KBM-7 (cell line): ENCODE results near the gene SOHLH1.

Experiments
- DNase-seq: peaks from one replicate; pipeline ENCODE4 v3.0.0-alpha.2; 2015
- in situ Hi-C: fragments of 300-500 bp; cut with MboI; formaldehyde crosslinking; loops from 2 replicates; pipeline ENCODE4 v1.14.3; 2020; ENCODE audit warnings: low sequenced_read_pairs, low pct_unique_long_range_greater_than_20kb, mixed read lengths

The SOHLH1 gene

DNA sequence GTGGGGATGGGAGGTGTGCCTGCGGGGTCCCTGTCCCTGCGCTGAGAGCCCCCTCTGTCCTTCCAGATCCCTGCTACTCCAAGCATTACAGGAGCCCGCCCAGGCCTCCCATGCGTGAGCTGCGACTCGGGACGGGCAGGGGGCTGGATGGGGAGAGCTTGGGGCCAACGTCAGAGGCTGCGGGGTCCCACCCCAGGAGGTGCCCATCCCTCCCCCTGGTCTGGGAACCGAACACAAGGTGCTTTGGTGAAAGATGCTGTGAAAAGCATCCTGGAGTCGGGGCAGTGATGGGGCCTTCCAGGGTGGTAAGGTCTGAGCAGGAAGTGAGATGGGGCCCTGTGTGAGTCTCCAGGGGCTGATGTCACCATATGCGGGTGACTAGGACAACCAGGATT, 33.5 kb downstream of the SOHLH1 start:
- in situ Hi-C loops: no loop called here

DNA sequence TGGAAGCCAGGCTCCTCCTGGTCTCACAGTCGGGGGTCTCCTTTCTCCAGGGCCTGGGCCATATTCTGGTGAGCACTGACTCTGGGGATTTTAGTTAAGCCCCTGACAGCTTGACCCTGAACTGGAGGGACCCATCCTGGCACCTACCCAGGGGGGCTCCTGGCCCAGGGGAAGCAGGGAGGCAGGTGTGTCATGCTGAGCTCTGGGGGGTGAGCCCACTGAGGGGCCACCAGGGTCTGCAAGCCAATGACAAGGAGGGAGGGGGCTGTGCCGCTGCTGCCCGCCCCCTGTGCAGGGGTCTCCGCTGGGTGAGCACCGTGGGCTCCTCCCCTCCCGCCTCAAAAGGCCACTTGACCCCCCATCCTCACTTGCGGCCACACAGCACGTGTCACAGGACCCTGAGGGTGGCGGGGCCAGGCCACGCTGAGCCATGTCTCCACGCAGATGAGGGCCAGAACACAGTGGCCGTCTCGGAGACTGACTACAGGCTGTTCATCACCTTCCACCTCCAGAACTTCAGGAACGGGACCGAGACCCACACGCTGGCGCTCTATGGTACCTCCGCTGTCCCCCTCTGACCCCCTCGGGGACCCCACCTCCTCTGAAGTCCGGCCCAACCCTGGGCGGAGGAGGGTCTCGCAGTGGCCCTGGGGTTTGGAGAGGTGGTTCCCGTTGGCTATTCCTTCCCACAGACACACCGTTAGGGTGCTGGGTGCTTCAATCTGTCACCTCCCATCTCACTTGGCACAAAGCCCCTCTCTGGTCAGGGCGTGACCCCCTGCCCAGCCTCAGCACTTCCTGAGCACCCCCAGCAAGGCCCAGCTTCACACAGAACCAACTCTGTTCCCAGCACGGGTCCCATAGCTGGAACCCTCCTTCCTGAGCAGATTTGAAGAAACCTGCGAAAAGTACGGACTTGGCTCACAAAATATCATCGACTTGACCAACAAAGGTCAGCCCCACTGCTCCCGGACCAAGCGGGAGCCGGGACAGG, 34.2 kb downstream of the SOHLH1 start:
- no peak for DNase-seq
- in situ Hi-C loops: no loop called here

More for the DNA sequence above, 33.5 kb downstream of the SOHLH1 start:
- no peak for DNase-seq

DNA sequence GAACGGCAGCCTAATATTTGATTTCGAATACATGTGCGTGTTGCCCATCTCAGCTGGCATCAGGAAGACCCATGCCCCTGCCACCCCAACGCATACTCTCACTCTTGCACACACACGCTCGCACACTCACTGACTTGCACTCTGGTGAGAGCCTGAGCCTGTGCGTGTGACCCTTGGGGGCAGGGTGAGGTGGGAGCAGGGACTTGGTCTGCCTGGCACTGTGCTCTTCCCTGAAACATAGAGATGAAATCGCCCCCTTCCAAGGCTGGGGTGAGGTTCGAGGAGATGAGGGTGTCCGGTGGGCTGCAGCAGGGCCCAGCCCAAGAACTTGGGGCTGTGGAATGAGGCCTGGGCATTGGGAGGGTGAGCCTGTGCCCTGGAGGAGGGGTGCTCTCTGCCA, 35.0 kb downstream of the SOHLH1 start:
- no peak for DNase-seq
- in situ Hi-C loops: no loop called here

- no peak for DNase-seq
- in situ Hi-C loops: no loop called here
These were observed 35.4 kb downstream of the SOHLH1 start for GRCh38 chr9:135663857-135664256.

DNA sequence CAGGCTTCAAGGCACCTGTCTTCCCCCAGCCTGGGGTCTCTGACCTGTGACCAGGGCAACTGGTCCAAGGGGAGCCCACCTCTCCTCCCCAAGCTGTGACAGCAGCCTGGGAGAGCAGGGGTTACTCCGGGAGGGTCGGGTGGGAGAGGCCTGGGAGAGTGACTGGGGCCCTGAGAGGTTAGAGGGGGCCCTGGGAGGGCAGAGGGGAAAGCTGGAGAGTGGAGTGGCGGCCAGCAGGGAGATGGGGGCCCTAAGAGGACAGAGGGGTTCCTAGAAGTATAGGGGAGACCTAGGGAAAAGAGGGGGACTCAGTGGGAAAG, 35.9 kb downstream of the SOHLH1 start:
- no peak for DNase-seq

DNA sequence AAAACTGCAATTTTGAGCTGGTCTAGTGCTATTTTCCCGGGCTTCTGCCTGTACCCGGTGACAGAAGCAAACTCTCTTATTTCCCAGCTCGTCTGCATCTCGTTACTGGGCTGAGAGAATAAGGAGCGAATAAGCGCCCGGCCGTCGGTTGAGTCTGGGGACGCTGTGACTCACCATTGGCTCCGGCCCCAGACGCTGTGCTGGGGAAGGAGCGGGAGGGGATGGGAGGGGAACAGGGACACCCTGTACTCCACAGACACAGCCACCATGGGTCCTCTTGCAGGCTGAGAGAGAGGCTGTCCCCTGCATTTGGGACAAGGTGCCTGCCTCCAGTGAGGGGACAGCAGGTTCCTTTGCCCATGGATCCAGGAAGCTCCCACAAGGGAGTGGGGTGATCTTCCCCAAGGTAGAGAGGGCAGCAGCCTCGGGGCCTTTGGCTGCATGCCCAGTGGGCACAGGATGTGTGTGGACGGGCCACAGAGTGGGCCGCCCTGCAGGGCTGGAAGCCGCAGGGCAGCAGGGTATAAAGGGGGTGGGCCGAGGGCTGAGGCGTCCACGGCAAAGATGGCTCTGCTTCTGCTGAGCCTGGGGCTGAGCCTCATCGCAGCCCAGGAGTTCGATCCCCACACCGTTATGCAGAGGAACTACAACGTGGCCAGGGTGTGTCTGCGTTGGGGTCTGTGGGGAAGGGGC, 36.4 kb downstream of the SOHLH1 start, which contains the start of gene LCN9:
Gene LCN9 (plus strand): TSS at position 552 of the 693 bp plus-strand sequence. CDS start 13 bp downstream, at position 565.
- in situ Hi-C loops: no loop called here

More for the DNA sequence above, 35.9 kb downstream of the SOHLH1 start:
- in situ Hi-C loops: no loop called here

DNA sequence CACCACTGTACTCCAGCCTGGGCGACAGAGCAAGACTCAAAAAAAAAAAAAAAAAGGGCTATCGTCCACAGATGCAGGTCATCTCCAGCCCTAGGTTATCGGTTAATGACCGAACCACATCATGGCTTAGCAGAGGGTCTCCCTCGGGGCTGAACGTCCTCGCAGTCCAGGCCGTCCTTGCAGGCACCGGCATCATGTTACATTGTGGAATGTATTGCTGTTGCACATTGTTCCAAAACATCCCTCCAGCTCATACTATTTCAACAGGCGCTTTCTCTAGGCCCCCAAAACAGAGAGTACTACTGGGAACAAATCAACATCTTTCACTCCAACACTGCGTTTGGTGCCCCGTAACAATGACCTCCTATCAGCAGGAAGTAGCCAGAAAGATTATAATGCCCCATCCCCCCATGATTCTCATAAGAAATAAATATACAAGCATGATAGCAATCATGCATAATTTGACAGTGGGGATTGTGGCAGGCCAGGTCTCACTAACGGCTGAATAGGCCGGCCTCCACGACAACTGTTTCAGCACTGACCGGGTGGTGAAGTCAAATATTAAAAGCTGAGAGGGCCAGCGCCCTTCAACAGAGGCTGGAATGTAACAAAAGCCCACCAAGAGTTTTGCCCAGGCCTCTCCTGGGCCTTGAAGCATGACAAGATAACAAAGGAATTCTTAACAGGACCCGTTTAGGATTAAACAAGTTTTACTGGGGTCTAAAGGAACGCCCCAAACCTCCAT, 37.3 kb downstream of the SOHLH1 start:
- in situ Hi-C loops: no loop called here
- DNase-seq: no peak

More for the DNA sequence above, 36.4 kb downstream of the SOHLH1 start, which contains the start of gene LCN9:
- no peak for DNase-seq

GRCh38 chr9:135660407-135660806, 38.9 kb downstream of the SOHLH1 start:
- in situ Hi-C loops: no loop called here
- DNase-seq: no peak

DNA sequence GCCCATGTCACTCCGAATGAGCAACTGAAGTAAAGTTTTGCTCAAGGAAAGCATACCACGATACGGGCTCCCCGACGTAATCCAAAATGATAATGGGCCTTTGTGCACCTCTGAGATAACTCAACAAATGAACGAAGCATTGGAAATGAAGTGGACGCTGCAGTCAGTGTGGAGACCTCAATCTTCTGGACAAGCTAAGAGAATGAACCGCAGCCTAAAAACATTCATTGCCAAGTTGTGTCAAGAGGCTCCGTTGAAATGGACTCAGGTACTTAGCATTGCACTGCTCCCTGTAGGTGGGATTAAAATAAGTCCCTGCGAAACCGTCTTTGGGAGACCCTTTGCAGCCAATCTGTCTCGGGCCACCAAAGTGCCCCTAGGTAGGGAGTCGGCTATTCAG, 40.0 kb downstream of the SOHLH1 start:
- in situ Hi-C loops: no loop called here
- no peak for DNase-seq

- in situ Hi-C loops: no loop called here
- no peak for DNase-seq
These were observed 41.9 kb downstream of the SOHLH1 start for GRCh38 chr9:135657416-135657815.

DNA sequence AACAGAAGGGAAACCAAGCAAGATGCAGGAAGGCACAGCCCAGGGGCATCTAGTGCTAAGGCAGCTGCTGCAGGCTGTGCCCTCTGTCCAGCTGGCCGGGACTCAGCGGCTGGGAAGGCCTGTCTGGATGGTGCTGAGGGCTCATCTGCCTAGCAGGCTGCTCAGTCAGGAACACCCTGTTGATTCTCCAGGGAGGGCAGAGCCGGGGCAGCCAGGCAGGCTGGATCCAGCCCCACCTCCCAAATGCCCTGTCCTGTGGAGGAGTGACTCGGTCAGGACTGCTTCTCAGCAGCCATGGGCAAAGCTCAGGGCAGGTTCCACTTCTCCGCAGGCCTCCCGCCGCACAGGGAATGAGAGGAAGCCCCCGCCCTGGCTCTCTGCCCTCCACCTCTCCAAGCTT, 44.0 kb downstream of the SOHLH1 start:
- in situ Hi-C loops: no loop called here
- no peak for DNase-seq

DNA sequence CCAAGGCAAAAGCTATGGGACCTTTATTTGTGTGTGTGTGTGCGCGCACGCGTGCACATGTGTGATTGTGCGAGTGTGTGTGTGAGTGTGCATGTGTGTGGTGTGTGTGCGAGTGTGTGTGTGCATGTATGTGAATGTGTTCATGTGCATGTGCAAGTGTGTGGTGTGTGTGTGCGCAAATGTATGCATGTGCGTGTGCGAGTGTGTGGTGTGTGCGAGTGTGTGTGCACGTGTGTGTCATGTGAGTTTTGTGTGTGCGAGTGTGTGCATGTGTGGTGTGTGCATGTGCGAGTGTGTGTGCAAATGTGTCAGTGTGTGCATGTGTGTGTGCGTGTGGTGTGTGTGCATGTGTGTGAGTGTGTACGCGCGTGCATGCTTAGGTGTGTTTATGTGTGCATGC, 48.9 kb downstream of the SOHLH1 start:
- no peak for DNase-seq
- in situ Hi-C loops: no loop called here

GRCh38 chr9:135649508-135649907, 49.8 kb downstream of the SOHLH1 start:
- in situ Hi-C loops: no loop called here
- no peak for DNase-seq

DNA sequence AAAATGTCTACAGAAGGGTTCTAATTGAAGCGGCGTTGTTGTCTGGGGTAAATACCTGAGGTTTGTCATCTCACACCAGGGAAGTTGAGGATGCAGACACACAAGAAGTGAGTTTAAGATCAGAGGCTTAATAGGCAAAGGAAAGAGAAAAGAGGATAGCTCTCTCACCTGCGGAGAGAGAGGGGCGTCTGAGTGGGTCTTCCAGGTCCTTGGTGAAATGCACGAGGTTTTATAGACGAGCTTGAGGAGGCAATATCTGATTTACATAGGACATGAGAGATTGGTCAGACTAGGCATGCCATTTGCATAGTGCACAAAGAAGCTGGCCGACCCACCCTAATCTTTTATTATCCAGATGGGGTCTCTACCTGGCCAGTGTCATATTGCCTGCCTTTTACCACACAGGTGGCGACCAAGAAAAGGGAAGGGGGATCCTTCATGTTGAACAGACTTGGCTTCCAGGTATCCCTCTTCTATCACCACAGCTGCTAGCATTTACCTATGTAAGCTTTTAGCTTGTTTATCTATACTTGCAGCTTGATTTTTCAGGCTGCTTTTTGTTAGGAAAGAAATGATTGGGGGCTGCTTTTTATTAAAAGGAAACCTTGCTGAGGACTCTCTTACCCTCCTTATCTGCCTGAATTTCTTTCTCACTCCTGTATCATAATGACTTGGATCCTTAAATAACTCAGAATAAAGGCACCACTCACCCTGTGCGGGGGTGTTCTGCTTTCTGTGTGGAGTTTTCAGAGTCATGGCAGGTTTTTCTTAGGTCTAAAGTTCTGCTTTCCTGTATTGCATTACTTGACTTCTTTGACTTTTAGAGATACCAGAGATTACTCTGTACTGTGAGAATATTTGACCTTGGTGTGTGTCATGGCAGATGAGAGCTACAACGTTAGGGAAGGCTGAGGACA, 50.5 kb downstream of the SOHLH1 start:
- no peak for DNase-seq
- in situ Hi-C loops: no loop called here

- DNase-seq: peak; percentile 1
- in situ Hi-C loops: no loop called here
These were observed 51.4 kb downstream of the SOHLH1 start for GRCh38 chr9:135647884-135648283.

- DNase-seq: peak; percentile 31
- in situ Hi-C loops: no loop called here
These were observed 54.6 kb downstream of the SOHLH1 start for GRCh38 chr9:135644631-135645218.
